Panc1 (cell line): Measurements from ENCODE around the gene ECT2. TPM values are rescaled to one million over a fixed set of nuclear protein-coding genes. Genes with fewer than 3 reads are reported as not detected.
"Not testable (repeated sequence)": the region's sequence is repeated elsewhere in the genome, so short reads cannot be mapped to it uniquely, and the experiment has no call there.

Experiments
- ATAC-seq: fragments of 200-7000 bp; cut with Tn5 transposase; 2 replicates; pipeline ENCODE4 v1.9.1; 2020; ENCODE audit warnings: mild to moderate bottlenecking, moderate library complexity
- BruUV-seq: library from RNA; stranded (reverse); fragments of 400-500 nt; replicated peaks from 2 replicates; lab custom pipeline; 2021; lab: Mats Ljungman, UMichigan
- CTCF ChIA-PET: fragments of 300-600 bp; sonication (Branson Sonifier 250); formaldehyde crosslinking; loops from one replicate; lab custom pipeline; 2022; ENCODE audit warnings: antibody characterized with exemption; lab: Charles Lee
- POLR2A ChIA-PET: fragments of 300-600 bp; sonication (Branson Sonifier 250); formaldehyde crosslinking; loops from one replicate; lab custom pipeline; 2022; ENCODE audit warnings: antibody characterized with exemption; lab: Charles Lee
- DNase-seq: peaks from one replicate; pipeline ENCODE4 v3.0.0-alpha.2; 2010; ENCODE audit warnings: low read depth, low spot score
- H3K27ac ChIP-seq: 2 replicates; pipeline ENCODE4 v1.5.1; 2011; ENCODE audit warnings: mild to moderate bottlenecking, low read length, inconsistent platforms
- H3K27me3 ChIP-seq: fragments of 200-500 bp; sonication (Bioruptor generic); 2 replicates; pipeline ENCODE4 v1.6.0; 2014; ENCODE audit warnings: low read length, inconsistent platforms; ENCODE audit not compliant: control insufficient read depth, insufficient read depth
- H3K36me3 ChIP-seq: fragments of 200-500 bp; sonication (Bioruptor generic); 2 replicates; pipeline ENCODE4 v1.5.1; 2014; ENCODE audit warnings: inconsistent platforms, mild to moderate bottlenecking, low read length, moderate library complexity; ENCODE audit not compliant: control insufficient read depth, insufficient read depth
- H3K4me1 ChIP-seq: 2 replicates; pipeline ENCODE4 v1.5.1; 2011; ENCODE audit warnings: inconsistent platforms, mild to moderate bottlenecking, low read length, moderate library complexity; ENCODE audit not compliant: control insufficient read depth, insufficient read depth
- H3K4me3 ChIP-seq, 2 experiments: 2 replicates each; pipeline ENCODE4 v1.5.1; 2011 to 2012; ENCODE audit warnings: low read depth in 2 of 2, low read length in 2 of 2, mild to moderate bottlenecking in 2 of 2, inconsistent platforms in 1 of 2, moderate library complexity in 1 of 2
- H3K9me3 ChIP-seq: fragments of 200-500 bp; sonication (Bioruptor generic); 2 replicates; pipeline ENCODE4 v1.5.1; 2014; ENCODE audit warnings: low read depth, mild to moderate bottlenecking, inconsistent platforms, low read length, moderate library complexity; ENCODE audit not compliant: control insufficient read depth, insufficient read depth
- POLR2AphosphoS5 ChIP-seq: IDR thresholded peaks from 2 replicates; pipeline ENCODE4 v1.6.1; 2012; ENCODE audit warnings: mild to moderate bottlenecking, low read depth, low read length, moderate library complexity
- SIN3A ChIP-seq: IDR thresholded peaks from 2 replicates; pipeline ENCODE4 v1.6.1; 2012; ENCODE audit warnings: low read depth, mild to moderate bottlenecking, low read length, moderate library complexity, borderline replicate concordance; ENCODE audit not compliant: insufficient read depth
- TCF7L2 ChIP-seq: IDR thresholded peaks from 2 replicates; pipeline ENCODE4 v1.6.1; 2011; ENCODE audit warnings: mild to moderate bottlenecking, low read depth, low read length, inconsistent platforms
- in situ Hi-C: cut with HindIII; loops from 2 replicates; pipeline ENCODE4 v1.10.0; 2016; ENCODE audit warnings: low sequenced_read_pairs, low pct_unique_long_range_greater_than_20kb
- intact Hi-C: fragments of 100-400 bp; cut with micrococcal nuclease; formaldehyde crosslinking; loops from one replicate; pipeline ENCODE4 v1.10.0; 2022; ENCODE audit not compliant: unreplicated experiment
- total RNA-seq: library from RNA; stranded (reverse); gene quantifications from one replicate; pipeline ENCODE4 v1.2.1, GENCODE V29; 2021; ENCODE audit not compliant: unreplicated experiment
- TF ChIP-seq, protein P1 (sequence below), 2 experiments: IDR thresholded peaks; 2 replicates each; pipeline ENCODE4 v1.6.1; 2011 to 2012; ENCODE audit warnings: low read depth in 2 of 2, control low read depth in 1 of 2, low read length in 1 of 2, mild to moderate bottlenecking in 1 of 2, moderate library complexity in 1 of 2; ENCODE audit not compliant: insufficient read depth in 1 of 2
- TF ChIP-seq, protein P2 (sequence below): fragments of 450-650 bp; IDR thresholded peaks from 2 replicates; pipeline ENCODE4 v1.5.1; 2017; ENCODE audit warnings: mild to moderate bottlenecking

Gene ECT2
- total RNA-seq, 1 experiment from 2014 or later: 102 TPM

GRCh38 chr3:172702256-172702655 is 48.3 kb upstream of the ECT2 start:
- DNase-seq: no peak
- in situ Hi-C loops (no loop called here), intact Hi-C loops (no loop called here)
- Histone ChIP-seq H3K9me3 (no peaks in the 10 kb centered on the region), H3K4me3 (no peak overlapping the region), H3K27me3 (no peaks in the 10 kb centered on the region), H3K4me1 (peaks cover 24% of the 10 kb centered on the region), H3K36me3 (no peaks in the 10 kb centered on the region), H3K27ac (no peak overlapping the region)
- BruUV-seq: no TSS peak
- ChIA-PET POLR2A (no interaction called here), CTCF (no interaction called here)
- ATAC-seq: no peak
- TF ChIP-seq SIN3A: no peak
- no peak for TF ChIP-seq POLR2AphosphoS5
- TF ChIP-seq TCF7L2: no peak
- TF ChIP-seq, protein P1, sequence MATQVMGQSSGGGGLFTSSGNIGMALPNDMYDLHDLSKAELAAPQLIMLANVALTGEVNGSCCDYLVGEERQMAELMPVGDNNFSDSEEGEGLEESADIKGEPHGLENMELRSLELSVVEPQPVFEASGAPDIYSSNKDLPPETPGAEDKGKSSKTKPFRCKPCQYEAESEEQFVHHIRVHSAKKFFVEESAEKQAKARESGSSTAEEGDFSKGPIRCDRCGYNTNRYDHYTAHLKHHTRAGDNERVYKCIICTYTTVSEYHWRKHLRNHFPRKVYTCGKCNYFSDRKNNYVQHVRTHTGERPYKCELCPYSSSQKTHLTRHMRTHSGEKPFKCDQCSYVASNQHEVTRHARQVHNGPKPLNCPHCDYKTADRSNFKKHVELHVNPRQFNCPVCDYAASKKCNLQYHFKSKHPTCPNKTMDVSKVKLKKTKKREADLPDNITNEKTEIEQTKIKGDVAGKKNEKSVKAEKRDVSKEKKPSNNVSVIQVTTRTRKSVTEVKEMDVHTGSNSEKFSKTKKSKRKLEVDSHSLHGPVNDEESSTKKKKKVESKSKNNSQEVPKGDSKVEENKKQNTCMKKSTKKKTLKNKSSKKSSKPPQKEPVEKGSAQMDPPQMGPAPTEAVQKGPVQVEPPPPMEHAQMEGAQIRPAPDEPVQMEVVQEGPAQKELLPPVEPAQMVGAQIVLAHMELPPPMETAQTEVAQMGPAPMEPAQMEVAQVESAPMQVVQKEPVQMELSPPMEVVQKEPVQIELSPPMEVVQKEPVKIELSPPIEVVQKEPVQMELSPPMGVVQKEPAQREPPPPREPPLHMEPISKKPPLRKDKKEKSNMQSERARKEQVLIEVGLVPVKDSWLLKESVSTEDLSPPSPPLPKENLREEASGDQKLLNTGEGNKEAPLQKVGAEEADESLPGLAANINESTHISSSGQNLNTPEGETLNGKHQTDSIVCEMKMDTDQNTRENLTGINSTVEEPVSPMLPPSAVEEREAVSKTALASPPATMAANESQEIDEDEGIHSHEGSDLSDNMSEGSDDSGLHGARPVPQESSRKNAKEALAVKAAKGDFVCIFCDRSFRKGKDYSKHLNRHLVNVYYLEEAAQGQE (IDR thresholded peaks at IDR 0.05; ENCODE audit: insufficient read depth in 1 of 2, low read depth in 2 of 2, low read length in 1 of 2): no peak
- TF ChIP-seq, protein P2, sequence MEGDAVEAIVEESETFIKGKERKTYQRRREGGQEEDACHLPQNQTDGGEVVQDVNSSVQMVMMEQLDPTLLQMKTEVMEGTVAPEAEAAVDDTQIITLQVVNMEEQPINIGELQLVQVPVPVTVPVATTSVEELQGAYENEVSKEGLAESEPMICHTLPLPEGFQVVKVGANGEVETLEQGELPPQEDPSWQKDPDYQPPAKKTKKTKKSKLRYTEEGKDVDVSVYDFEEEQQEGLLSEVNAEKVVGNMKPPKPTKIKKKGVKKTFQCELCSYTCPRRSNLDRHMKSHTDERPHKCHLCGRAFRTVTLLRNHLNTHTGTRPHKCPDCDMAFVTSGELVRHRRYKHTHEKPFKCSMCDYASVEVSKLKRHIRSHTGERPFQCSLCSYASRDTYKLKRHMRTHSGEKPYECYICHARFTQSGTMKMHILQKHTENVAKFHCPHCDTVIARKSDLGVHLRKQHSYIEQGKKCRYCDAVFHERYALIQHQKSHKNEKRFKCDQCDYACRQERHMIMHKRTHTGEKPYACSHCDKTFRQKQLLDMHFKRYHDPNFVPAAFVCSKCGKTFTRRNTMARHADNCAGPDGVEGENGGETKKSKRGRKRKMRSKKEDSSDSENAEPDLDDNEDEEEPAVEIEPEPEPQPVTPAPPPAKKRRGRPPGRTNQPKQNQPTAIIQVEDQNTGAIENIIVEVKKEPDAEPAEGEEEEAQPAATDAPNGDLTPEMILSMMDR: no peak

- BruUV-seq, CTCF ChIA-PET, H3K27ac ChIP-seq, H3K27me3 ChIP-seq, ATAC-seq, intact Hi-C loops, H3K9me3 ChIP-seq, in situ Hi-C loops, H3K36me3 ChIP-seq, POLR2A ChIA-PET, H3K4me3 ChIP-seq, DNase-seq: not testable (repeated sequence)
- H3K4me1 ChIP-seq: peaks cover 21% of the 10 kb centered on the region
These were observed 47.8 kb upstream of the ECT2 start for GRCh38 chr3:172702731-172703130.

- ATAC-seq: no peak
- CTCF ChIA-PET: no interaction called here
- intact Hi-C loops: no loop called here
- Histone ChIP-seq H3K27me3 (no peaks in the 10 kb centered on the region), H3K9me3 (no peaks in the 10 kb centered on the region), H3K36me3 (no peaks in the 10 kb centered on the region), H3K27ac (no peak overlapping the region), H3K4me1 (peaks cover 32% of the 10 kb centered on the region), H3K4me3 (no peak overlapping the region)
- no peak for DNase-seq
- BruUV-seq: no TSS peak
- POLR2A ChIA-PET: no interaction called here
- in situ Hi-C loops: no loop called here
- TF ChIP-seq, protein P2: no peak
- TF ChIP-seq POLR2AphosphoS5: no peak
- TF ChIP-seq, protein P1 (IDR thresholded peaks at IDR 0.05; ENCODE audit: insufficient read depth in 1 of 2, low read depth in 2 of 2, low read length in 1 of 2): no peak
- TF ChIP-seq SIN3A: no peak
- TF ChIP-seq TCF7L2: no peak
These were observed 46.5 kb upstream of the ECT2 start for GRCh38 chr3:172704001-172704400.
